Measurements from ENCODE around the gene DIP2A. TPM values are rescaled to one million over a fixed set of nuclear protein-coding genes. Genes with fewer than 3 reads are reported as not detected.

The DIP2A gene
- total and polyA plus RNA-seq, 2 of the 13 experiments (the other 11 are each of a cell fraction or from before 2014, with no cell fraction given), result 18.5 to 37.6 TPM

- TF ChIP-seq ARNTL (CRISPR knock-in tag; IDR thresholded peaks at IDR 0.05) (peak; percentile 74; the same call in 1 of the 2 replicates), ZNF614 (CRISPR knock-in tag; IDR thresholded peaks at IDR 0.05; ENCODE audit: borderline replicate concordance) (peak; percentile 63; the same call in 1 of the 2 replicates), ZNF569 (CRISPR knock-in tag; IDR thresholded peaks at IDR 0.05; ENCODE audit: borderline replicate concordance) (no peak), SPEN (CRISPR knock-in tag; IDR thresholded peaks at IDR 0.05; ENCODE audit: low read depth) (peak; percentile 80), SAP130 (CRISPR knock-in tag; IDR thresholded peaks at IDR 0.05; ENCODE audit: low read depth) (peak; percentile 95), MED13 (CRISPR knock-in tag; IDR thresholded peaks at IDR 0.05) (peak; percentile 80; the same call in 1 of the 2 replicates)
These were observed at the start of gene DIP2A (continued) for GRCh38 chr21:46458315-46459023.

GRCh38 chr21:46409641-46410406 is 48.9 kb upstream of the DIP2A start:
- Histone ChIP-seq H3K9ac (ENCODE audit: insufficient read depth, low read depth, low read length) (no peak overlapping the region), H3K4me2 (ENCODE audit: low read depth, low read length) (no peak overlapping the region), H4K20me1 (ENCODE audit: insufficient read depth, low read length) (no peaks in the 10 kb centered on the region), H3K9me3 (ENCODE audit: low read length) (no peaks in the 10 kb centered on the region), H3K36me3 (replicated peaks in 1 of 2; ENCODE audit: control insufficient read depth in 1 of 2, insufficient read depth in 2 of 2, low read length in 2 of 2) (peaks cover 1 to 31% of the 10 kb centered on the region in 2 experiments; a peak in 3 of 5 replicates), H3K4me3 (replicated peaks in 1 of 3; ENCODE audit: insufficient read depth in 1 of 3, low read depth in 2 of 3, low read length in 3 of 3) (no peak overlapping the region), H3K27me3 (ENCODE audit: control insufficient read depth in 1 of 2, insufficient read depth in 2 of 2, low read length in 2 of 2) (no peaks in the 10 kb centered on the region), H3K79me2 (ENCODE audit: insufficient read depth, low read length) (no peaks in the 10 kb centered on the region), H3K27ac (ENCODE audit: extremely low read length, insufficient read depth, low read length) (no peak overlapping the region), H2AFZ (ENCODE audit: low read length) (no peak overlapping the region), H3K4me1 (ENCODE audit: insufficient read depth, low read length) (no peaks in the 10 kb centered on the region)
- no peak for DNase-seq (ENCODE audit: low spot score)
- in situ Hi-C loops (cut with HindIII; ENCODE audit: extremely low pct_ligation_motif_present, low pct_unique_long_range_greater_than_20kb) (no loop called here), intact Hi-C loops (cut with micrococcal nuclease; ENCODE audit: unreplicated experiment) (no loop called here)
- ChIA-PET CTCF (ENCODE audit: low intra/inter-chr PET ratio, low total read pairs) (no interaction called here), POLR2A (no interaction called here)
- no TSS peak for BruUV-seq (replicated peaks)
- WGBS (ENCODE audit: low lambda C conversion rate), result 98% methylated on average over 32 of the region's 32 CpGs
- no peak for ATAC-seq
- no peak for FAIRE-seq
- TF ChIP-seq ZNF629 (CRISPR knock-in tag; conservative IDR thresholded peaks at IDR 0.05) (no peak), ZNF350 (CRISPR knock-in tag; IDR thresholded peaks at IDR 0.05; ENCODE audit: borderline replicate concordance, low read depth) (no peak), ZNF780A (CRISPR knock-in tag; IDR thresholded peaks at IDR 0.05) (no peak), ZNF678 (CRISPR knock-in tag; IDR thresholded peaks at IDR 0.05) (no peak), REPIN1 (CRISPR knock-in tag; IDR thresholded peaks at IDR 0.05; ENCODE audit: borderline replicate concordance, low read depth) (no peak), BCL3 (CRISPR knock-in tag; IDR thresholded peaks at IDR 0.05) (no peak), NFE2 (CRISPR knock-in tag; IDR thresholded peaks at IDR 0.05) (no peak), FOXA1 (IDR thresholded peaks at IDR 0.05) (no peak), FOXA1 (CRISPR knock-in tag; IDR thresholded peaks at IDR 0.05) (no peak), MAZ (IDR thresholded peaks at IDR 0.05; ENCODE audit: borderline replicate concordance, low read depth, low read length) (no peak), MAZ (CRISPR knock-in tag; IDR thresholded peaks at IDR 0.05; ENCODE audit: low read depth) (no peak), ZNF512B (CRISPR knock-in tag; IDR thresholded peaks at IDR 0.05; ENCODE audit: borderline replicate concordance) (no peak), ZNF746 (CRISPR knock-in tag; IDR thresholded peaks at IDR 0.05) (no peak), TGIF2 (CRISPR knock-in tag; IDR thresholded peaks at IDR 0.05) (no peak)

Data from HepG2 (cell line).